GM19328 (cell line): ENCODE results near the gene ARL16.
A peak's percentile ranks its signal among the peaks of the same experiment; 100 is the strongest.
"Not testable (repeated sequence)": the region's sequence is repeated elsewhere in the genome, so short reads cannot be mapped to it uniquely, and the experiment has no call there.

Experiments used
- ATAC-seq: cut with Tn5 transposase; IDR thresholded peaks from one replicate; pipeline ENCODE4 v1.9.1; 2021; ENCODE audit warnings: mild to moderate bottlenecking, moderate library complexity; ENCODE audit not compliant: unreplicated experiment

Gene ARL16

GRCh38 chr17:81696218-81696941, 12.8 kb upstream of the ARL16 start:
- ATAC-seq = no peak

DNA sequence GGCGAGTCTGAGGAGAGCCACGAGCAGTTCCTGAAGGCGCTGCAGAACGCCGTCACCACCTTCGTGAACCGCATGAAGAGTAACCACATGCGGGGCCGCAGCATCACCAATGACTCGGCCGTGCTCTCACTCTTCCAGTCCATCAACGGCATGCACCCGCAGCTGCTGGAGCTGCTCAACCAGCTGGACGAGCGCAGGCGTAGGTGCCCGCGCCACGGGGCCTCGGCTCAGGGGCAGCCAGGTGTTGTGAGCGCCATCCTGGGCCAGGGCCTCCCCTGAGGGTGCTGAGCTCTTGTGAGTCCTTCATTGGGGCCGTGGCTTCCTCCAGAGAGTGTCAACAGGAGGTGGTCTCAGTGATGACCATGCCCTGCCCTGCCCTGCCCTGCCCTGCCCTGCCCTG, 12.2 kb upstream of the ARL16 start:
- ATAC-seq = no peak

DNA sequence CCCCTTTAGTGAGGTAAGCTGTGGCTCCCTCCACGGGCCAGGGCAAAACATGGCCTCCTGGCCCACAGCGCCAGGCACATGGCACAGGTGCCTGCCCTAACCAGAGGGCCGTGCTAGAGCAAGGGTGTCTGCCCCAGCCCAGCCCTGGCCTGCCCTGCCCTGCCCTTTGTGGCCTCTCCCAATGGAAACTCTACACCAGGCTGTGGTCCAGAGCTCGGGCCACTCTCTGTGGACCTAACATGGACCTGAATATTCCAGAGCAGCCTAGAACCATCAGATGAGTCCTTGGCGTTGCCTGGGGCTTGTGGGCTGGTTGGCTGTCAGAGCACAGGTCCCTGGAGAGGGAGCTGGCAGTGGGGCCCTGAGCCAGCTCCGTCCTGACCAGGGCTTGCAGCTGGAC, 11.6 kb upstream of the ARL16 start:
- no peak for ATAC-seq

DNA sequence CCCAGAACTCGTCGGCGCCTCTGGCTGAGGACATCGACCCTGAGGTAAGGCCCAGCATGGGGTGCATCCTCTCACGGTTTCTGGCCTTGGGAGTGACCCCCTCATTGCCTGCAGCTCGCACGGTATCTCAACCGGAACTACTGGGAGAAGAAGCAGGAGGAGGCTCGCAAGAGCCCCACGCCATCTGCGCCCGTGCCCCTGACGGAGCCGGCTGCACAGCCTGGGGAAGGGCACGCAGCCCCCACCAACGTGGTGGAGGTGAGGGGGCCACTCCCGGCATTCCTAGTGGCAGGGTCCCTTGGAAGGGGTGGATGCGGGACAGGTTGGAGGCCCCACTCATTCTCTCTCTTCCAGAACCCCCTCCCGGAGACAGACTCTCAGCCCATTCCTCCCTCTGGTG, 11.2 kb upstream of the ARL16 start:
- ATAC-seq = no peak

GRCh38 chr17:81693509-81694210, 10.1 kb upstream of the ARL16 start:
- no peak for ATAC-seq

GRCh38 chr17:81691608-81692007, 8.0 kb upstream of the ARL16 start:
- no peak for ATAC-seq

- ATAC-seq = no peak
These were observed 7.6 kb upstream of the ARL16 start for GRCh38 chr17:81691196-81691595.

- ATAC-seq = no peak
These were observed 7.0 kb upstream of the ARL16 start for GRCh38 chr17:81690549-81690948.

- ATAC-seq = no peak
These were observed 6.5 kb upstream of the ARL16 start for GRCh38 chr17:81690066-81690465.

GRCh38 chr17:81688616-81689015, 5.0 kb upstream of the ARL16 start:
- no peak for ATAC-seq

DNA sequence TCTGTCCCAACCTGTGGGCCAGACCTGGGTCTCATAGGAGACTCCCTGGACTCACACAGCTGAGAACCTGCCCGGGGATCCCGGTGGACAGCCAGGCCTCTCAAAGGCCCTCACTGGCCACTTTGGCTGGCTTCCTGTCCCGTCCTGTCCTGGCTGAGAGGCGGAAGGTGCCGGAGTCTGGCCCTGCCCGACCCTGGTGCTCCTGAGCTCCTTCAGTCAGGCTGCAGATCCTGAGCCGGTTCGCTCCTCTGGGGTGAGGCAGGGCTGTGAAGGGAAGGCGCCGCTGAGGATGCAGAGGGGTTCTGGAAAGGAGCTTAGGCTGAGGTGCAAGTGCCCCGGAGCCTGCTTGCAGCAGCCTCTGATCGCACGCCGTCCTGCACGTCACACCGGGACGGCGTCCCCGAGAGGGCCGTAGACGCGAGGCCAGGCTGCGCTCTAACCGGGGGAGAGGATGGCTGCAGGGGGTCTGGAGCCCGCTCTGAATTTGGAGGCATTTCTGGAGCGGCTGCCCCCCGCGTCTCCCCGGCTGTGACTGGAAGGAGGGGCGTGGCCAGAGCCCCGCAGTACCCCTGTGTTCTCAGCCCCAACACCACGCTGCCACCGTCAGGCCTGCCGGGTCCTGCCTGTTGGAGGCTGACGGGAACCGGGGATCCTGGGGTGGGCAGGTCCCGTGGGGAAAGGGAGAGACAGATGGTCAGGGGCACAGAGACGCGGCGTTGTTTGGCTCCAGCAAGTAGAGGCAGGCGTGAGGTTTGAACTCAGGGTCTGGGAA, 4.4 kb upstream of the ARL16 start:
- ATAC-seq = no peak

GRCh38 chr17:81686614-81687013, 3.0 kb upstream of the ARL16 start:
- ATAC-seq = no peak

DNA sequence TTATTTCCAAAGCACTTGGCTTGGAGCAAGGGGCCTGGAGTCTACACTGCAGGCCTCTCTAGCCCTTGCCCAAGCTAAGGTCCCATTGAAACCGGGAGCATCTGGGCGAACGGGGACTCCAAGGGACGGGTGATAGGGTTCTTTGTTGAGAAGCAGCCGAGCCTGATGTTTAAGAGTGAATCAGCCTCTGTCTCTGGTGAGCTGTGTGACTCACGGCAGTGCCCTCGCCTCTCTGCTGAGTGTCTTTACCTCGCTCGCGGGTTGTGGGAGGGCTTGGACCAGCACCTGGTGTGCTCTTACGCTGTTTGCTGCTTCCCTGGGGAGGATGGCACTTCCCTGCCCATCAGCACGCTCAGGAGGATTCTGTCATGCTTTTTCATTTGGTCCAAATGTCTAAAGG, 1.5 kb upstream of the ARL16 start:
- no peak for ATAC-seq

DNA sequence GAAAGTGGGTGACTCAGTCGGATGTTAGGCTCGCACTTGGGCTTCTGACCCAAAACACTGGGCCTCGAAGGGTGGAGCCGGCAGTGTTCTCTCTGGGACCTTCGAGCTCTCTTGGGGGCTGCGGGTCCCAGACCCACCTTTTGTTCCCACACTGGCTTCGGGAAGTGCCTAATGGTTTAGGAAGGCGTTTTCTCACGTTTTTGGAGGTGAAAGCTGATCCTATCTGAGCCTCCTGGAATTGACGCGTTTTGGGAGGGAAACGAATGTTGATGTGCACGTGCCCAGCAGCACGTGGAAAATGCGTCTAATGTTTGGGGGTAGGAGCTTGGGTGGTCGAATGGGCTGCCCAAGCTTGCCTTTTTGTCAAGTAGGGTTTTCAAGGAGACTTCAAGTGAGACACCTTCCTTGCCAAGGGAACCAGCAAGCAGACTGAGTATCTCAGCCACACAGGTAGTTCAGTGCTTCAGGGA, 880 bp upstream of the ARL16 start:
- no peak for ATAC-seq

DNA sequence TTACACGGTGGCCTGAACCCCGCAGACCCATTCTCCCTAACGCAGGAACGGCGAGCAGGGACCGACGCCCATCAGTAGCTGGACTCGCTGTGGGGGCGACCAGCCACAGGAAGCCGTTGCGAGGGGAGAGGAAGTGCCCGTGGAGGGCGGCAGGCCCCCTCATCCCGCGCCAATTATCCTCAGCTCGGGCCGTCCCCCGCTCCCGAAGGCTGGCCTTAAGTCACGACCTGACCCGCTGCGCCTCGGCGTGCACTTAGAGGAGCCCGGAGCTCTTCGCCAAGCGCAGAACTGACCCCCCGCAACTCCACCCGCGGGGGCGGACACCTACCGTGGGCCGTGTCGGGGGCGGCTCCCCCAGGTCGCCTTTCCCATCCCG, 401 bp downstream of the ARL16 start:
- ATAC-seq = peak; percentile 21

DNA sequence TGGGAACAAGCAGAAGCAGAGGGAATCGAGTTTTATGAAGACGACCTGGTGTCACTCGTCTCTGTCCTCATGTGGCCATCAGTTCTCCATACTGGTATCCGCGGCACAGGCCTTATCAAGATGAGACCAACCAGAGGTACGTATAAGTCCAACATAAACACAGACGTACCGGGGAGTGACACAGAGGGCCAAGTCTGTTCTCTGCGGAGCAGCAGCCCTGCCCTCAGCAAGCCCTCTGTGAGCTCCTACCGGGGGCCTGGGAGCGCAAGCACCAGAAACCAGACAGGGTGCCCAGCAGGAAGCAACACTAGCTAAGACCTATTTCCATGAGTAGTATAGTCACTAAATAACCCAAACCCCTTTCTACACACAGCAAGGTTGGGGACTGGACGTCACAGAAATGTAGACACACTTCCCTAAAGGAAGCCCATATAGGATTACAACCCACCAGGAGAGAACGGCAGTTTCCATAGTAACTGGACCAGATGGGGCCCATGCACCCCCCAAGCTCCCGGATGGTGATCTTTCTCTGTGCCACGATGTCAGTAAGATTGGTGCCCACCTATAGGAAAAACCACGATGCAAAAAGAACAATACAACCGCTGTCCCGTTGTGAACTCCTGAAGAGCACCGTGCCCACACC, 911 bp downstream of the ARL16 start:
- ATAC-seq = no peak

DNA sequence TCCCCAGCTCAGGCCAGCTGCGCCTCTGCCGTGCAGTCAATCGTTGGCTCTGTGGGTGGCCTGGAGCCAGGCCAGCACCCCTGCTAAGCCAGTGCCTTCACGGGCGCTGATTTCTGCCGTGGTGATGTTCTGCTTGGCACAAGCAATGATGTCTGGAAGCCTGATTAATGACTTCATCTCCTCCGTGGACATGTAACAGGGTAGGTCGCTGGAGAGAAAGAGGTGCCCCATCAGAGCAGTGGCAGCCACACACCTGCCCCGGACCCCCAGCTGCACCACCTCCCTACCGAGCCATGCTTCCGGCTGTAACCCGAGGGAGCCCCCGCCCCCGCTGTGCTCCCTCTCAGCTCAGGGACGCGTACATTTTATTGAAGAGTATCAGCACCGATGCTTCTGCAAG, 1.9 kb downstream of the ARL16 start:
- no peak for ATAC-seq

DNA sequence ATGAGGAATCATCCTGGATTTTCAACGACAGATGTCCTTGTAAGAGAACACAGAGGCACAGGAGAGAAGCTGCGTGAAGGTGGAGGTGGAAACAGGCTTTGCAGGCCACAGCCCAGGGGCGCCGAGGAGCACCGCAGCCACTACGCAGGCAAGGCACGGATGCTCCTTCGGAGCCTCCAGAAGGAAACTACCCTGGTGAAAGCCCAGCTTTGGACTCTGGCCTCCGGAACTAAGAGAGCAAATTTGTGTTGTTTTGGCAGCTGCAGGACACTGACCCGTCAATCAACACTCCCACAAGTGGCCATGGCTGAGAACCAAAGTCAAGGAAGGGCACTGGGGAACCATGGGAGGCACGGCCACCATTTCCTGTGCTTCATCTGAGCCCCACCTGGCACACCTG, 3.4 kb downstream of the ARL16 start:
- no peak for ATAC-seq

DNA sequence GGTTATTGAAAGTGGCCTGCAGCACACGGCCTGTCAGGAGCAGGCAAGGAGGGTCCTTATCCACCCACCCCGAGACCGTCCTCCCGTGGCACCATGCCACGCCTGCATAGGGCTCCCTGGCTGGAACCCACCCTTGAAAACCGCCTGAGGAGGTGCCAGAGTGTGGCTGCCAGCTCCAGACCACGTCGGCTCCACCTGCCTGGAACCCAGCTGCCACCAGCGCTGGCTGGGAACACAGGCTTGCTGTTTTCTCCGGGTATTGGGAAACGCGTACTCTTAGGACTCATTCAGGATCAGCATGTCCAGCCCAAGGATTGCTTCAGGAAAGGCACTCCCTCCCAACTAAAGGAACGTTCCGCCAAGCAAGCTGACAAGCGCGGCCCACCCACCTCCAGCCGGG, 6.7 kb downstream of the ARL16 start:
- ATAC-seq = no peak

GRCh38 chr17:81675515-81676221, 7.9 kb downstream of the ARL16 start:
- ATAC-seq = not testable (repeated sequence)
